H7 (cell line): ENCODE data around the gene CCL27. TPM values are rescaled to one million over a fixed set of nuclear protein-coding genes. Genes with fewer than 3 reads are reported as not detected.

Source experiments
- total RNA-seq: library from RNA; depleted of rRNA; stranded (reverse); fragments of >200 nt; shearing (Covaris generic); gene quantifications from 2 replicates; pipeline ENCODE4 v1.2.3, GENCODE V29; 2014; rRNA removed

The CCL27 gene
- total RNA-seq, 1 experiment from 2014 or later = 0.10 TPM

Other genes starting within 250 kb of the CCL27 start
- 20.3 and 22.7 TPM in 2 replicates for gene FAM219A, start 204.1 kb downstream of the CCL27 start, total RNA-seq
- gene DNAI1, start 203.9 kb downstream of the CCL27 start, total RNA-seq = 0.35 and 0.96 TPM in 2 replicates
- 33.3 and 35.1 TPM in 2 replicates for gene ENHO, start 139.7 kb downstream of the CCL27 start, total RNA-seq
- gene CNTFR, start 72.9 kb downstream of the CCL27 start, total RNA-seq = 26.6 and 43.2 TPM in 2 replicates
- gene RPP25L, start 50.6 kb downstream of the CCL27 start, total RNA-seq = 41.5 and 46.0 TPM in 2 replicates
- gene DCTN3, start 42.2 kb downstream of the CCL27 start, total RNA-seq = 19.4 and 23.6 TPM in 2 replicates
- not detected in 2 replicates for gene ARID3C, start 33.6 kb downstream of the CCL27 start, total RNA-seq
- 117 and 138 TPM in 2 replicates for gene SIGMAR1, start 24.9 kb downstream of the CCL27 start, total RNA-seq
- gene GALT, start 16.0 kb downstream of the CCL27 start, total RNA-seq = 33.5 and 42.0 TPM in 2 replicates
- 7.3 and 9.8 TPM in 2 replicates for gene IL11RA, start 10.5 kb downstream of the CCL27 start, total RNA-seq
- gene CCL19, start 28.6 kb upstream of the CCL27 start, total RNA-seq = not detected in 2 replicates
- not detected in 2 replicates for gene CCL21, start 47.5 kb upstream of the CCL27 start, total RNA-seq